GM20000 (cell line): Measurements from ENCODE around the gene PURA.

Experiments used
- DNase-seq: peaks from one replicate; pipeline ENCODE4 v3.0.0; 2012; ENCODE audit warnings: low spot score
- CTCF ChIP-seq: IDR thresholded peaks from 2 replicates; pipeline ENCODE4 v1.5.1; 2012; ENCODE audit warnings: mild to moderate bottlenecking, control low read depth; ENCODE audit errors: extremely low read depth, missing control alignments

Gene PURA

DNA sequence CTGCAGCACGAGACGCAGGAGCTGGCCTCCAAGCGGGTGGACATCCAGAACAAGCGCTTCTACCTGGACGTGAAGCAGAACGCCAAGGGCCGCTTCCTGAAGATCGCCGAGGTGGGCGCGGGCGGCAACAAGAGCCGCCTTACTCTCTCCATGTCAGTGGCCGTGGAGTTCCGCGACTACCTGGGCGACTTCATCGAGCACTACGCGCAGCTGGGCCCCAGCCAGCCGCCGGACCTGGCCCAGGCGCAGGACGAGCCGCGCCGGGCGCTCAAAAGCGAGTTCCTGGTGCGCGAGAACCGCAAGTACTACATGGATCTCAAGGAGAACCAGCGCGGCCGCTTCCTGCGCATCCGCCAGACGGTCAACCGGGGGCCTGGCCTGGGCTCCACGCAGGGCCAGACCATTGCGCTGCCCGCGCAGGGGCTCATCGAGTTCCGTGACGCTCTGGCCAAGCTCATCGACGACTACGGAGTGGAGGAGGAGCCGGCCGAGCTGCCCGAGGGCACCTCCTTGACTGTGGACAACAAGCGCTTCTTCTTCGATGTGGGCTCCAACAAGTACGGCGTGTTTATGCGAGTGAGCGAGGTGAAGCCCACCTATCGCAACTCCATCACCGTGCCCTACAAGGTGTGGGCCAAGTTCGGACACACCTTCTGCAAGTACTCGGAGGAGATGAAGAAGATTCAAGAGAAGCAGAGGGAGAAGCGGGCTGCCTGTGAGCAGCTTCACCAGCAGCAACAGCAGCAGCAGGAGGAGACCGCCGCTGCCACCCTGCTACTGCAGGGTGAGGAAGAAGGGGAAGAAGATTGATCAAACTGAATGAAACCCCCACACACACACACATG, 654 bp downstream of the PURA start:
- no peak for TF ChIP-seq CTCF
- DNase-seq: no peak

DNA sequence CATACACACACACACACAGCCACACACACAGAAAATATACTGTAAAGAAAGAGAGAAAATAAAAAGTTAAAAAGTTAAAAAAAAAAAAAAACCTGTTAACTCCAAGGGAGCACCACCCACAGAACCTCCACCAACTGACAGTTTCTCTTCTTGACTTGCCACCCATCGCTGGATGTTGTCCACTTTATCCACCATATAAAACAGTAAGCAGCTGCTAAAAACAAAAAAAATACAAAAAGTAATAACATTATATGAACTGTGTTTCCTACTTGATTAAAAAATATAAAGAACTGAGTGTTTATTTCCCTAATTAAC, 1.2 kb downstream of the PURA start:
- no peak for DNase-seq
- no peak for TF ChIP-seq CTCF

DNA sequence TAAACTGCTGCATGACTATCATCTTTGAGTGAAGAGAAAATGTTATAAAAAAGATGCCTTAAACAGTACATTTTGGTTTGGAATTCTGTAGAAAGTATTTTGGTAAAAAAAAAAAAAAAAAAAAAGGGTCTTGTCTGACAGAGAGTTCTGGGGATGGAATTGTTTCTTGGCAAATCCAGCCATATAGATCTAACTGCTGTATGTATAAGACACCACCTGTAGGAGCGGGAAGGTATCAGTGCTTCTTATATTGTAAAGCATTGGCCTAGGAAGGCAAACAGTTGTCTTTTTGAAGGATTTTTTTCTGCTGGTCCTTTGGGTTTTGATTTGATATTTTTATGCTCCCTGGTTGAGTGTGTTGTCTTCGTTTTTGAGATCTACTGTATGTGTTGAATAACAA, 2.8 kb downstream of the PURA start:
- TF ChIP-seq CTCF: no peak
- DNase-seq: no peak

DNA sequence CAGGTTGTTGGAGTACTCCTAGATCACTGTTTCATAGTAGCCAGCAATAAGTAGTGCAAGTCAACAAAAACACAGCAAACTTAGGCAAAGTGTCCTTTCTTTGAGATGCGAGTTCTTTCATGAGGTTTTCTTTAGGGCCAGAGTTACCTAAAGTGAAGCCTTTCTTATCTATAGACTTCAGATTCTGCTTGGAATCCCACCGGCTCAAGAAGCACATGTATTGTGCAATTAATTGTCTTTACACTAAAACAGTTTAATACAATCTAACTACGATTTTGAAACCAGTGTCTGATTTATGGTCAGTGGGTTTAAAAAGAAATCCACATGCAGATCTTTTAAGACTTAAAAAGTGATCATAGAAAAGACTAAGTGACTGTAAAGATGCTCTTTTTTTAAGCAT, 3.6 kb downstream of the PURA start:
- DNase-seq: no peak
- no peak for TF ChIP-seq CTCF

GRCh38 chr5:140118302-140118936, 4.5 kb downstream of the PURA start:
- DNase-seq: no peak
- no peak for TF ChIP-seq CTCF

DNA sequence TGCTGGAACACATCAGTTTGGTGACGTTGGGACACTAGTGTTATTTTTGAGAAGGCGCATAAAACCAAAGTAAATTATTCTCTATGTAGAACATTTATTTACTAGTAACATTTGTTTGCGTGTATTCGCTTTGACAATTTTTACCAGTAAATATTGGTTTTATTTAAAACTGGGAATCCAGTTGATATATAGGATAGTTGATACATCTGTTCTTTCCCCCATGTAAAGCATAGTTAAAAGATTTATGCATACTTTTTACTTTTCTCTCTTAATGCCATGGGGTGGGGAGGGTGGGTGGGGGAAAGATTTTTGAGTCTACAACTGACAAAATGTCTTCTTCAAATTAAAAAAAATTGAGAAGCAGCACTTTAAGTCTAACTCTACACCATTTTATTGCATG, 11.7 kb downstream of the PURA start, which contains the start of gene IGIP:
Gene IGIP, plus strand, starts transcription at position 301 of the 400 bp plus-strand sequence. CDS start 2,540 bp downstream, outside the sequence.
- DNase-seq: no peak
- no peak for TF ChIP-seq CTCF

- DNase-seq: no peak
- TF ChIP-seq CTCF: no peak
These were observed 12.6 kb downstream of the PURA start for GRCh38 chr5:140126315-140127012.
